ENCODE results near the gene CDCP1.
"Not testable (repeated sequence)": the region's sequence is repeated elsewhere in the genome, so short reads cannot be mapped to it uniquely, and the experiment has no call there.

CDCP1 gene

DNA sequence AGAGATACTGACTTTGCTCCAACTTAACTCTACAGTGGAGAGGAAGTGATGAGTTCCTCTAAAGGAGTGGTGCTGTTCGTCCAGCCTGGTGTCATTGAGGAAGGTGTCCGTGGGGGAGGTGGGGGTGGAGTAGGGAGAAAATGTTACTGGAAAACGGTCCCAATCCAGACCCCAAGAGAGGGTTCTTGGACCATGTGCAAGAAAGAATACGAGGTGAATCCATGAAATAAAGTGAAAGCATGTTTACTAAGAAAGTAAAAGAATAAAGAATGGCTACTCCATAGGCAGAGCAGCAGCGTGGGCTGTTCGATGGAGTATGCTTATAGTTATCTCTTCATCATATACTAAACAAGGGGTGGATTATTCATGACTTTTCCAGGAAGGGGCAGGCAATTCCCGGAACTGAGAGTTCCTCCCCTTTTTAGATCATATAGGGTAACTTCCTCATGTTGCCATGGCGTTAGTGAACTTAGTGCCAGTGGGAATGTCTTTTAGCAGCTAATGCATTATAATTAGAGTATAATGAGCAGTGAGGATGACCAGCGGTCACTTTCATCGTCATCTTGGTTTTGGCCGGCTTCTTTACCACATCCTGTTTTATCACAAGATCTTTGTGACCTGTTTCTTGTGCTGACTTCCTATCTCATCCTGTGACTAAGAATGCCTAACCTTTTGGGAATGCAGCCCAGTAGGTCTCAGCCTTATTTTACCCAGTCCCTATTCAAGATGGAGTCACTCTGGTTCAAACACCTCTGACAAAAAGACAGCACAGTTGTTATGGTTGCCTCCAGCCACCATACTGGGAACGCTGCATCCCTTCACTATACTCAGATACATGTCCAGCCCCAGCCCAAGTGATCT lies 81.4 kb downstream of the CDCP1 start:
- H3K9me3 ChIP-seq (ENCODE audit: control insufficient read depth, insufficient read depth, low read length) = no peaks in the 10 kb centered on the region
- H3K36me3 ChIP-seq (ENCODE audit: insufficient read depth, low read length) = no peaks in the 10 kb centered on the region
- H3K9ac ChIP-seq (ENCODE audit: low read depth, low read length) = no peak overlapping the region
- H3K4me1 ChIP-seq (ENCODE audit: insufficient read depth, low read length) = peaks cover 3% of the 10 kb centered on the region

DNA sequence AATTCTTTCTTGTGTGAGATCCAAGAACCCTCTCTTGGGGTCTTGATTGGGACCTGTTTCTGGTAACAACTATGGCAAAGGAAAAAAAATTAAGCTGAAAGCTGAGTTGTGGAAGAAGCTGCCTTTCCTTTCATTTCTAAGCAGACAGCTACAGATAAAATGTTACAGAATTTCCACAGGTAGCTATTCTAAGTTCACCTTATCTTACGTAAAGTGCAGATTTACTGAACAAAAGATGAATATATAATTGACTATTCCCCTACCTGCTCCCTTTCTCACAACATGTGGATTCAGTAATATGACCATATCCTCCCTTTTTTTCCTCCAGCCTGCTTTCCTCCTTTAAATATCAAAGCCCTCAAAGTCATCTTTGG lies 83.5 kb downstream of the CDCP1 start:
- H3K9me3 ChIP-seq (ENCODE audit: control insufficient read depth, insufficient read depth, low read length) = no peaks in the 10 kb centered on the region
- H3K36me3 ChIP-seq (ENCODE audit: insufficient read depth, low read length) = no peaks in the 10 kb centered on the region
- no peak overlapping the region for H3K9ac ChIP-seq (ENCODE audit: low read depth, low read length)
- peaks cover 3% of the 10 kb centered on the region for H3K4me1 ChIP-seq (ENCODE audit: insufficient read depth, low read length)

DNA sequence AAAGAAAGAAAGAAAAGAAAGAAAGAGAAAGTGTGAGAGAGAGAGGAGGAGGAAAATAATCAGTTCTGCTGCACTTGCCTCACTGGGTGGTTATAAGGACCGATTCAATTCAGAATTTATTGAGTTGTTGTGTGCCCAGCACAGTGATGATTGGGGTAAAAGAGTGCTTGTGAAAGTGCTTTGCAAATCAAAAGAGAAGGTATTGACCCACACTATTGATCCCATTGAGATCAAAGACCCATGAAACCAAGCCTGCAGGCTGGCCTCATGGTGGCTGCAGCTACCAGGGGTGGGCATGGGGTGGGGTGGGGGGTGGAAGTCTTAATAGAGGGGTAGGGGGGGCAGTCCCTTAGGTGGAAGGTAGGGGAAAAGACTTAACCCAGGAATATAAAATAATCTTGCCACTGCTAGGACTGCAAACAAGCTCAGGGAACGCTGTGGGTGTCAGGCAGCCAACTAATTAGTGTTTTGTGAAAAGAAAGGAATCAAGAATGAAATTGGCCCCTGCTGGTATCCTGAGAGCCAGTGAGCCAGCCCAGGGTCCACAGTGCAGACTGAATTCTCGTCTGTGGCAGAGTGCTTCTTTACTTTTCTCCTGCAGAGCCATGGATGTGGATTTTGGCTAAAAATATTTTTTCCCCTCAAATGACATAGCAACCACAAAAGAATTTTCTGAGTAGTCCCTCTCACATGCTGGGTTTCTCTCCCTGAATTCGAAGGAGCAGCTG lies 85.8 kb downstream of the CDCP1 start:
- Histone ChIP-seq H3K9ac (ENCODE audit: low read depth, low read length) (no peak overlapping the region), H3K9me3 (ENCODE audit: control insufficient read depth, insufficient read depth, low read length) (no peaks in the 10 kb centered on the region), H3K36me3 (ENCODE audit: insufficient read depth, low read length) (no peaks in the 10 kb centered on the region), H3K4me1 (ENCODE audit: insufficient read depth, low read length) (peaks cover 9% of the 10 kb centered on the region)

DNA sequence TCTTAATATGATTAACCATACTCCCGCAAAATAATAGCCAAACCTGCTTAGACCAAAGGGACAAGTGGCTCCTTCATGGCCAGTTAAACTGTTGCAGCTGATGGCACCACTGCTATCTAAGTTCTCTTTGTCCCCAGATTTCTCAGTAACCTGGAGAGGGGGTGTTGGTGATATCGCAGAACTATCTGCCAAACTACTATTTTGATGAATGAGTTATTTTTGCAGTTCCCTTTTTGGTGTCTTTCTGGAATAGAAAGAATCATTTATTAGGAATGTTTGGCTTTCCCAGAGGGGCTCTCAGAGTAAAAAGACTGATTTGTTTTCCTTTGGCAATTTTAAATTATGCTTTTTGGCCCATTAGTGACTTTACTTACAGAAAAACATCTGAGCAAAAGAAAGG lies 87.0 kb downstream of the CDCP1 start:
- Histone ChIP-seq H3K4me1 (ENCODE audit: insufficient read depth, low read length) (peaks cover 12% of the 10 kb centered on the region), H3K9ac (ENCODE audit: low read depth, low read length) (no peak overlapping the region), H3K9me3 (ENCODE audit: control insufficient read depth, insufficient read depth, low read length) (no peaks in the 10 kb centered on the region), H3K36me3 (ENCODE audit: insufficient read depth, low read length) (no peaks in the 10 kb centered on the region)

DNA sequence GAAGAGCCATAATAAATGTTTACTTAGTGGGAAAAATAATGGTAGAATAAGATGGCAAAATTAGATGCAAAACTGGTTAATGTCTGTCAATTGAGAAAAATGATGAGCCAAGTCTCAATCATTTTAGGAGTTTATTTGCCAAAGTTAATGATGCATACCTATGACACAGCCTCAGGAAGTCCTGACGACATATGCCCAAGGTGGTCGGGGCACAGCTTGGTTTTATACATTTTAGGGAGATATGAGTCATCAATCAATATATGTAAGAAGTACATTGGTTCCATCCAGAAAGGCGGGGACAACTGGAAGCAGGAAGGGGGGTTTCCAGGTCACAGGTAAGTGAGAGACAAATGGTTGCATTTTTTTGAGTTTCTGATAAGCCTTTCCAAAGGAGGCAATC lies 88.6 kb downstream of the CDCP1 start:
- no peaks in the 10 kb centered on the region for H3K36me3 ChIP-seq (ENCODE audit: insufficient read depth, low read length)
- H3K4me1 ChIP-seq (ENCODE audit: insufficient read depth, low read length) = peaks cover 12% of the 10 kb centered on the region
- H3K9ac ChIP-seq (ENCODE audit: low read depth, low read length) = no peak overlapping the region
- no peaks in the 10 kb centered on the region for H3K9me3 ChIP-seq (ENCODE audit: control insufficient read depth, insufficient read depth, low read length)

DNA sequence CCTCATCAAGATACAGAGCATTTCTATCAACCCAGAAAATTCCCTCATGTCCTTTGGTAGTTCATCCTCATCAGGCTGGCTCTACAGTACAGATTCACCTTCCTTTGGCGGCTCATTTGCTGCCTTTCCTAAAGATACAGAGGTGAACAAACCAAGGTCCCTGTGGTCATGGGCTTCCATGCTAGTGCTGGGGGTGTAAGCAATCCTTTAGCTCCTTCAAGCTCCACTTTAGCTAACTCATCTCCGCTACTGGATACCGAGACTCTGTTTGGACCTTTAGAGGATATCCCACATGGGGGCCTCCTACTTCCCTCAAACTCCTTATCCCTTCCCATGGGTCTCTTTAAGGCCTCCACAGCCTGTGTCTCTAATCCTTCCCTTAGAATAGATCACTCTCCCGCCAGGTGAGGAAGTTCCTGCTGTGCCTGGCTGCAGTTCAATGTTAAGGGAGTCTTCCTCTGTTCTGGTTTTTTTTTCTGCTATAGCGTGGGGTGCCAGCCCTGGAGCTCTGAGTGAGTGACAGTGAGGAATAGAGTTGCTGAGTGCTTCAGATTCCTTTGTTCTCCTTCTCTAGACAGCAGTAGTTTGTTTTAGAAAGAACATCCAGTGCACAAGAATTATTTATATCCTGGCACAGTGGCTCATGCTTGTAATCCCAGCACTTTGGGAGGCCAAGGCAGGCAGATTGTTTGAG lies 89.4 kb downstream of the CDCP1 start:
- Histone ChIP-seq H3K4me1 (ENCODE audit: insufficient read depth, low read length) (peaks cover 12% of the 10 kb centered on the region), H3K9me3 (ENCODE audit: control insufficient read depth, insufficient read depth, low read length) (no peaks in the 10 kb centered on the region), H3K36me3 (ENCODE audit: insufficient read depth, low read length) (no peaks in the 10 kb centered on the region), H3K9ac (ENCODE audit: low read depth, low read length) (no peak overlapping the region)

DNA sequence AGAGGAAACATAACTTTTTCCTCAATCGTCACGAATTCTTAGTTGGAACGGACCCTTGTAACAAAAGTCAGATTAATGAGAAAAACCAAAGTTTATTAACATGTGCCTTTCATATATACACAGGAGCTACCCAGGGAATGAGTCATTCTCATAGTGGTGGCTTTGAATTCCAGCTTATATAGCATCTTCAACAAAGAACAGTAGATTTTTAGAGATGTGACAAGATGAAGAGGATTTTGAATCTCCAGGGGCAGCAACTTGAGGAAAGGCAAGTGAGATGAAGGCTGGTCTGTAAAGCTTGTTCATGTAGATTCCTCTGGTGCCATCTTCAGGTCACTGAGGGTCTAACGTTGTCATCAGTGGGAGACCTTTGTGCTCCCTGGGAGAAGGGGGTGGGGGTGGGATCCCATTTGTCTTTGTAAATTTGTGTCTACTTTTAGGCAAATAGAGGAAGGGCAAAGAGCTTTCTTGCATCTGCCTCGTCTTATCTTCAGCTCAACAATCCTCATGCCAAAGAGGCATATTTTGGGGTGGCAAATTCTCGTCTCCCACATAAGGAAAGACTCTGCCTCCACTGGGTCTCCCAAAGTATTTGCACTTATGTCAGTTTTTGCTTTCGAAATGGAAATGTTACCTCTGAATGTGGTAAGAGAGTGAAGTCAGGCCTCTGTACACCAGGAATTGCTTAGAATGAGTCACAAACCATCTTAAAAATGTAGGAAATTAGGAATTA lies 90.6 kb downstream of the CDCP1 start:
- no peaks in the 10 kb centered on the region for H3K36me3 ChIP-seq (ENCODE audit: insufficient read depth, low read length)
- H3K9ac ChIP-seq (ENCODE audit: low read depth, low read length) = no peak overlapping the region
- no peaks in the 10 kb centered on the region for H3K9me3 ChIP-seq (ENCODE audit: control insufficient read depth, insufficient read depth, low read length)
- H3K4me1 ChIP-seq (ENCODE audit: insufficient read depth, low read length) = peaks cover 12% of the 10 kb centered on the region

DNA sequence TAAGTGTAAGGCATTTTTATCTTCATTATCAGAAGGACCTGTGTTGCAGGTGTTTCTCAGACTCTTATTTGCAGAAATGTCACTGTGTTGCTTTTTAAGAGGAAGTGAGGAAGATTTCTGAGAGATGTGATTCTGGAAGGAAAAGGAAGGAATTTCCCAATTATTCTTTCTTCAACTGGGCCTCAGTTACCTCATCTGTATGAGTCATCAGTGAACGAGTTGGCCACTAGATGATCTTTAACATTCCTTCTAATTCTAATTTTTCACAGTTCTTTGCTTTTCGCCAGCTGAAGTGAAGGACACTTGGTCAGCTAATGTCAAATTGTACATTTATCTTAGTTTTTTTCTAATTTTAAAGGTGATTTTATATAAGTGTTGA lies 91.2 kb downstream of the CDCP1 start:
- Histone ChIP-seq H3K4me1 (ENCODE audit: insufficient read depth, low read length) (peaks cover 10% of the 10 kb centered on the region), H3K9ac (ENCODE audit: low read depth, low read length) (no peak overlapping the region), H3K36me3 (ENCODE audit: insufficient read depth, low read length) (no peaks in the 10 kb centered on the region), H3K9me3 (ENCODE audit: control insufficient read depth, insufficient read depth, low read length) (no peaks in the 10 kb centered on the region)

DNA sequence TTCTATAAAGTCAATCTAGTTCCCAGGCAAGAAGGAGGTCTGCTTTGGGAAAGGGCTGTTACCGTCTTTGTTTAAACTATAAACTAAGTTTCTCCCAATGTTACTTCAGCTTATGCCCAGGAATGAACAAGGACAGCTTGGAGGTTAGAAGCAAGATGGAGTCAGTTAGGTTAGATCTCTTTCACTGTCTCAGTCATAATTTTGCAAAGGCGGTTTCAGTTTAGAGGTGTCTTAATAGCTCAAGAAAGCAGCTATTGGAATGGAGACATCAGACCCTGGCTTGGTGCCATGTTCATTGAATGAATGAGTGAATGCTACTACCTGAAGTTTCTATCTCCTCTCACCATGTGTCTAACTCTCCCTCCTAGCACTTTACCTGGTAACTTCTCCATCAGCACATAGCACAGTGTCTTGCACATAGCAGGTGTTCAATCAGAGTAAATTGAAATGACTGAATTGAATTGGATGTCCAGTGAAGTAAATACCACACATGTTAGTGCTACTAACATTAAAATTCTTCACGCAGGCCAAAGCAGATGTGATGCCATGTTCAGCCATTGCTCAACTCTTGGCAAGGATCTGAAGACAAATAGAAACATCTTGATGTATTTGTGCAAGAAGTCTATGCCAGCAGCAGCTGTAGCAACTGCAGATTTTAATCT lies 91.9 kb downstream of the CDCP1 start:
- H3K9ac ChIP-seq (ENCODE audit: low read depth, low read length) = no peak overlapping the region

DNA sequence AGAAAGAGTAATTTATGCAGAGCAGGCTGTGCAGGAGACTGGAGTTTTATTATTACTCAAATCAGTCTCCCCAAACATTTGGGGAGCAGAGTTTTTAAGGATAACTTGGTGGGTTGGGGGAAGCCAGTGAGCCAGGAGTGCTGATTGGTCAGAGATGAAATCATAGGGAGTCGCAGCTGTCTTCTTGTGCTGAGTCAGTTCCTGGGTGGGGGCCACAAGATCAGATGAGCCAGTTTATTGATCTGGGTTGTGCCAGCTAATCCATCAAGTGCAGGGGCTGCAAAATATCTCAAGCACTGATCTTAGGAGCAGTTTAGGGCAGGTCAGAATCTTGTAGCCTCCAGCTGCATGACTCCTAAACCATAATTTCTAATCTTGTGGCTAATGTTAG lies 92.4 kb downstream of the CDCP1 start:
- not testable (repeated sequence) for H3K9me3 ChIP-seq (ENCODE audit: control insufficient read depth, insufficient read depth, low read length); H3K9ac ChIP-seq (ENCODE audit: low read depth, low read length); H3K4me1 ChIP-seq (ENCODE audit: insufficient read depth, low read length); H3K36me3 ChIP-seq (ENCODE audit: insufficient read depth, low read length)

More for the DNA sequence above, 91.9 kb downstream of the CDCP1 start:
- Histone ChIP-seq H3K4me1 (ENCODE audit: insufficient read depth, low read length) (peaks cover 8% of the 10 kb centered on the region), H3K36me3 (ENCODE audit: insufficient read depth, low read length) (no peaks in the 10 kb centered on the region), H3K9me3 (ENCODE audit: control insufficient read depth, insufficient read depth, low read length) (no peaks in the 10 kb centered on the region)

DNA sequence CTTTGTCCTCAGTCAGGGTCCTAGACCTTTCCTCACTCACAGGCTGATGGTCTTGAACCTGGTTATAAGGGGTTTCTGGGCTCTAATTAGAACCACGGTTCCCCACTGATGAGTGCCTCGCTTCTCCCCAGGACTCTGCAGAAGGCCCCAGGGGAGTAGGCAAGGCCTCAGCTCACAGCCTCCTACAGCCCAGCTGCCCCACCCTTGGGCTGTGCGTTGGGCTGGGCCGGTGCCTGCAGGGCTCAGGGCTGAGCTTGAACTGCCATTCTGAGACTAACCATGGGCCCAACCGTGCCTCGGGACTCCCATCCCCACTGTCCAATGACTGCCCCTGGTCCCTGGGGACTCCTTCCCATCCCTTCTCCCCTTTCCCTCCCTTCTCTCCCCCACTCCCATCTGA lies 94.5 kb downstream of the CDCP1 start:
- Histone ChIP-seq H3K4me1 (ENCODE audit: insufficient read depth, low read length) (peaks cover 8% of the 10 kb centered on the region), H3K9ac (ENCODE audit: low read depth, low read length) (no peak overlapping the region), H3K9me3 (ENCODE audit: control insufficient read depth, insufficient read depth, low read length) (no peaks in the 10 kb centered on the region), H3K36me3 (ENCODE audit: insufficient read depth, low read length) (no peaks in the 10 kb centered on the region)

DNA sequence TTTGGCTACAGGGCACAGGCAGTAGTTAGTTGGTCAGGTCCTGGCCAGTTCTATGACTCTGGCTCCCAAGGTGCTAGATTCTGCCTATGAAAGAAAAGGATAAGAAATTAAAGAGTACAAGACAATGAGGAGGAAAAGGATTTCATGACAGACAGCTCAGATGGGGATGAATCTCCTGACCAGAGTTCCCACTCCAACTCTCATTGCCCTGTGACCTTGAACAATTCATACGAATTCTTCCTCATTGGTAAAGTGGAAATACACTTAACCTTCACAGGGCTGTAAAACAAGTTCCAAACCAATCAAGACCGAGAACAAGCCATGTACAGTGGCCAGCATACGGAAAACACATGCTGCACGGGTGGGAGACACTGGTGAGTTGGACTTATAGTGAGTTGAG lies 96.4 kb downstream of the CDCP1 start:
- Histone ChIP-seq H3K9ac (ENCODE audit: low read depth, low read length) (no peak overlapping the region), H3K36me3 (ENCODE audit: insufficient read depth, low read length) (no peaks in the 10 kb centered on the region), H3K4me1 (ENCODE audit: insufficient read depth, low read length) (no peaks in the 10 kb centered on the region), H3K9me3 (ENCODE audit: control insufficient read depth, insufficient read depth, low read length) (no peaks in the 10 kb centered on the region)

DNA sequence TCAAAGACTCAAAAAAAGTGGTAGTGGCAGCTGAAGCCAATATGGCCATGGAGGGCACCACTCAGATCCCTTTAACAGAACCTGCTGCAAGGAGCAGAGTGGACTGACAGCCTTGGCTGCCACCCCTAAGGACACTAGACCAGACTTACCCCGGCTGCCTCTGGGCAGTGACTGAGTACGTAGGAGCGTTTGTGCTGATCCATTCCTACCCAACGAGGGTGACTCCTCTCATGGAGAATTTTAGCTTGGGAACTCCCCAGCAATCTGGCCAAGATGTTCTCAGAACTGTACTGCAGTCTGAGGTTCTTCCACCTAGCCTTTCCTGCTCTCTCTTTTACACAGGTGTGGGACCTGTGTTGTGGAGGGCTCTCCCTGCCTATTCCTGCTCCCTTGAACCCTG lies 97.9 kb downstream of the CDCP1 start:
- no peaks in the 10 kb centered on the region for H3K9me3 ChIP-seq (ENCODE audit: control insufficient read depth, insufficient read depth, low read length)
- H3K4me1 ChIP-seq (ENCODE audit: insufficient read depth, low read length) = 0 out of 2 replicates have a peak, but pooled peaks cover 4% of the 10 kb centered on the region
- no peak overlapping the region for H3K9ac ChIP-seq (ENCODE audit: low read depth, low read length)
- no peaks in the 10 kb centered on the region for H3K36me3 ChIP-seq (ENCODE audit: insufficient read depth, low read length)
